ENCODE data around the gene LRRC72. TPM values are rescaled to one million over a fixed set of nuclear protein-coding genes. Genes with fewer than 3 reads are reported as not detected.

Gene LRRC72
- total and polyA plus RNA-seq, 11 donors, result not detected

GRCh38 chr7:16509829-16510228 lies 16.8 kb upstream of the LRRC72 start:
- Histone ChIP-seq H3K36me3 (no peaks in the 10 kb centered on the region), H3K4me3 (no peak overlapping the region), H3K27ac (no peak overlapping the region), H3K27me3 (no peaks in the 10 kb centered on the region), H3K4me1 (no peaks in the 10 kb centered on the region), H3K9me3 (no peaks in the 10 kb centered on the region)
- TF ChIP-seq POLR2A (IDR thresholded peaks at IDR 0.05), result no peak
- no peak for TF ChIP-seq CTCF (IDR thresholded peaks at IDR 0.05)
- intact Hi-C loops (cut with DNase I), result no loop called here
- no peak for ATAC-seq
- DNase-seq, result no peak

GRCh38 chr7:16511314-16511713 lies 15.3 kb upstream of the LRRC72 start:
- ATAC-seq (no peak), DNase-seq (no peak)
- Histone ChIP-seq H3K27me3 (no peaks in the 10 kb centered on the region), H3K4me1 (no peaks in the 10 kb centered on the region), H3K27ac (no peak overlapping the region), H3K4me3 (no peak overlapping the region), H3K36me3 (no peaks in the 10 kb centered on the region), H3K9me3 (peaks cover 0 to 6% (median 0%) of the 10 kb centered on the region in 12 donors)
- intact Hi-C loops (cut with DNase I), result no loop called here
- TF ChIP-seq CTCF (IDR thresholded peaks at IDR 0.05) (no peak), POLR2A (IDR thresholded peaks at IDR 0.05) (no peak)
- WGBS, 4 donors, result 88 to 90% (median 89%) methylated on average over 5 of the region's 5 CpGs

GRCh38 chr7:16512097-16512496 lies 14.5 kb upstream of the LRRC72 start:
- no peaks in the 10 kb centered on the region for H3K27me3 ChIP-seq
- ATAC-seq, result no peak
- H3K36me3 ChIP-seq, result no peaks in the 10 kb centered on the region
- DNase-seq, result no peak
- H3K4me1 ChIP-seq, result no peaks in the 10 kb centered on the region
- no peak overlapping the region for H3K27ac ChIP-seq
- TF ChIP-seq POLR2A (IDR thresholded peaks at IDR 0.05) (no peak), CTCF (IDR thresholded peaks at IDR 0.05) (no peak)
- intact Hi-C loops (cut with DNase I), result no loop called here
- peaks cover 0 to 6% (median 0%) of the 10 kb centered on the region in 12 donors for H3K9me3 ChIP-seq
- WGBS, 4 donors, result 89 to 100% (median 96%) methylated on average over 7 of the region's 7 CpGs
- no peak overlapping the region for H3K4me3 ChIP-seq

- WGBS, 4 donors, result 51 to 60% (median 51%) methylated on average over 1 of the region's 1 CpG
- TF ChIP-seq POLR2A (IDR thresholded peaks at IDR 0.05), result no peak
- TF ChIP-seq CTCF (IDR thresholded peaks at IDR 0.05), result no peak
- DNase-seq, result no peak
Observed at GRCh38 chr7:16514271-16514670, 12.4 kb upstream of the LRRC72 start.

More at GRCh38 chr7:16514271-16514670, 12.4 kb upstream of the LRRC72 start:
- Histone ChIP-seq H3K4me3 (no peak overlapping the region), H3K27me3 (no peaks in the 10 kb centered on the region), H3K27ac (no peak overlapping the region), H3K36me3 (no peaks in the 10 kb centered on the region), H3K4me1 (no peaks in the 10 kb centered on the region), H3K9me3 (peaks cover 0 to 6% (median 0%) of the 10 kb centered on the region in 12 donors)
- no peak for ATAC-seq
- intact Hi-C loops (cut with DNase I), result no loop called here
